Measurements from ENCODE around the gene NT5DC1.

The NT5DC1 gene

DNA sequence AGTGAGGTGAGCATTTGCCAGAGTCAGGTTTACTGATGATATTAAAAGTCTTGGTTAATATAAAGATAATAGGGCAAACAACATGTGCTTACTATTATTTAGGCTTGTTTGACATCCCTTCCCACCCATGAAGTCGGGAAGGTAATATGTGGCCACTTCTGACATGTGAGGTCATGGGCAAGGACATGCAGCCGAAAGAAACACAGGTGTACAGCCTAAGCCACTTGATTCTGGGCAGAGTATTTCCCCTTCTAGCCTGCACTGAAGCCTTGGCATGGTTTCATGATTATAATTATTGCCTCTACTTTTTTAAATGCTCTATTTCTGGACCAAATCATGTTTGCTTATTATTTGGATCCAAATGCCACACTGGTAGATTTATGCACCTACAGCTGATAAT, 100.9 kb downstream of the NT5DC1 start:
- TF ChIP-seq, protein P1, sequence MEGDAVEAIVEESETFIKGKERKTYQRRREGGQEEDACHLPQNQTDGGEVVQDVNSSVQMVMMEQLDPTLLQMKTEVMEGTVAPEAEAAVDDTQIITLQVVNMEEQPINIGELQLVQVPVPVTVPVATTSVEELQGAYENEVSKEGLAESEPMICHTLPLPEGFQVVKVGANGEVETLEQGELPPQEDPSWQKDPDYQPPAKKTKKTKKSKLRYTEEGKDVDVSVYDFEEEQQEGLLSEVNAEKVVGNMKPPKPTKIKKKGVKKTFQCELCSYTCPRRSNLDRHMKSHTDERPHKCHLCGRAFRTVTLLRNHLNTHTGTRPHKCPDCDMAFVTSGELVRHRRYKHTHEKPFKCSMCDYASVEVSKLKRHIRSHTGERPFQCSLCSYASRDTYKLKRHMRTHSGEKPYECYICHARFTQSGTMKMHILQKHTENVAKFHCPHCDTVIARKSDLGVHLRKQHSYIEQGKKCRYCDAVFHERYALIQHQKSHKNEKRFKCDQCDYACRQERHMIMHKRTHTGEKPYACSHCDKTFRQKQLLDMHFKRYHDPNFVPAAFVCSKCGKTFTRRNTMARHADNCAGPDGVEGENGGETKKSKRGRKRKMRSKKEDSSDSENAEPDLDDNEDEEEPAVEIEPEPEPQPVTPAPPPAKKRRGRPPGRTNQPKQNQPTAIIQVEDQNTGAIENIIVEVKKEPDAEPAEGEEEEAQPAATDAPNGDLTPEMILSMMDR (IDR thresholded peaks at IDR 0.05): no peak
- no peak overlapping the region for H3K27ac ChIP-seq
- no peak for DNase-seq (ENCODE audit: low spot score)

DNA sequence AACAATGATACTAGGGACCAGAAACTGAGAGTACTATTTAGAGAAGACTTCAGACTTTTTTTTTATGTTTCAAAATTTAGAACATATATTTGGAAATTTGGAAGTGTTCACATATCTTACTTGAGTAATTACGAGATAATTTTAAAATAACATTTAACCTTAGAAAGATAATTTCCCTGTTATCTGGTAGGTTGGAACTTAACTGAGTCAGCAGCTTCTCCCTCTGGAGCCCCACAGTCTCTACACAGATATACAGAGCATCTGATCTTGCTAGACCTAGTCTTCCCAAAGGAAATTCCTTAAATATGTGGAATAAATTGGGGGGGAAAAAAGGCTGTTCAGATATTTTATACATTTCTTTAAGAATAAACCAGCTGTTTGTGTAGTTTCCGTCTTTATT, 104.6 kb downstream of the NT5DC1 start:
- H3K27ac ChIP-seq: no peak overlapping the region
- H3K4me3 ChIP-seq: no peak overlapping the region
- no peak for DNase-seq (ENCODE audit: low spot score)
- TF ChIP-seq, protein P1 (IDR thresholded peaks at IDR 0.05): no peak

More for the DNA sequence above, 100.9 kb downstream of the NT5DC1 start:
- H3K4me3 ChIP-seq: no peak overlapping the region

DNA sequence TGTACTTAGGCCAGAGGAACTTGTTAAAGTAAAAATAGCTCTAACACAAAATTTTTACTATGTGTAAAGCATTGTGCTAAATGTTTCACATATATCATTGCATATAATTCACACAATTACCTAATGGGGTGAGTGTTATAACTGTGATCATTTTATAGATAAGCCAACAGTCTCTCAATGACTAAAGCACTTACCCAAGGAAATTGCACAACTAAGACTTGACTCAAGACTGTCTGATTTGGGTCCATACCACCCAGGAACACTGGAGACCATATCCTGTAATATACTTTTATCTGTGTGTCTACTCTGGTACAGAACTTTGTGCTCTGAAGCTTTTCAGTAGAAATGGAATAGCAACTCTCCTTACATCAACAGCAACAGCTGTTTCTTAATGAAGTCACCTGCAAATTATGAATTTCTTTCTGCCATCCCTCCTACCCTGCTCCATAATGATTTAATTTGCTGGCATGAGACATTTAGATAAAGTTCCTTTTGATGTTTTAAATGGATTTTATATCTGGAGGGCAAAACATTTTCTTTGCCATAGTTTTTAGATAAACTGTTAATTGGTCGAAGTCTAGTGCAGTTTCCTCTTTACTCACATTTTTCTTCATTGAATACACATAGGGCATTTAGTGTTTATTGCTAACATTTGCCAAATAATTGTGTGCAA, 105.7 kb downstream of the NT5DC1 start:
- no peak for DNase-seq (ENCODE audit: low spot score)
- TF ChIP-seq, protein P1 (IDR thresholded peaks at IDR 0.05): no peak
- H3K27ac ChIP-seq: no peak overlapping the region
- no peak overlapping the region for H3K4me3 ChIP-seq

DNA sequence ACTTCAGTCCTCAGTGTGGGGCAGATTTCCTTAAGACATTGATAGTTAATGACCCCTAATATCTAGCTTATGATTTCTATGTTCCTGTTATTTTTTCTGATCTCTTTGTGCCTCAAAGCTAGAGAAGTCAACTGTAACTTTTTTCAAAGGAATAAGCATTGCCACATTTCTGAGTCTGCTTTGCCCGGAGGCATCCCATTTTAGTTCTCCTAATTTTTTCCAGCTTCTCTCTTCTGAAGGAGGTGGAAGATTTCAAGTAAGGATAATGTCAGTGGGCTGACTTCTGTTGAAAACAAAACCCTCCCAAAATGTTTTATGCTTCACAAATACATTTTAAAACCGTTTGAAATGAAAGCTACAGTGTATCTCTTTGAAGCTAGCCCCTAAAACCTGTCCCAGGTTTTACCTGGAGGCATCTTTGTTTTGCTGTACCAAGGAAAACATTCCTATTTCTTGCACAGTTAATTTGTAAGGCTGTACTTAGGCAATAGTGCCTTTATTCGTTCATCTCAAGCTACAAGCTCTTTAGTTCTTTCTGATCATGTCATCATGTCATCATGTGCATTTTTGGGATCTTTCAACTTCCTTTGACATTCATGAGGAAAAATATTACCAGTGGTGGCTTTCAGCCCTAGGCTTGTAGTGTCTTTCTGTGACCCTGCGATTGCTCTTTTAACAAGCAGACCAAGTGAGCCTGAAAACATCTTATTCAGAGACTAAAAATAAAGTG, 107.6 kb downstream of the NT5DC1 start:
- TF ChIP-seq, protein P1 (IDR thresholded peaks at IDR 0.05): no peak

DNA sequence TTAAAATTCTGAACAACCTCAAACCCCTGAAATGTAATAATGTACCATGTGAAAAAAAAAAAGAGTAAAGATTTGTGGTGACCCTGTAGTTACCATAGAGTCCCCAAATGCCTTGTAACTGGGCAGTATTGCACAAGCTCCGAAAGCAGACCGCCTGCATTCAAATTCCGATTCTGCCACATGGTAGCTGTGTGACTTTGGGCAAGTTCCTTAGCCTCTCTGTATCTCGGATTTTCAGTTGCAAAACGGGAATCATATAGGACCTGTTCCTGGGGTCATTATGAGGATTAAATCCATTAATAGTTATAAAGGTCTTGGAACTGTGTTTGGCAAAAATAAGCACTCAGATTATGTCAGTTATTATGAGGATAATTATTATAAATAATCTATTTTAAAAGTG, 109.7 kb downstream of the NT5DC1 start:
- Histone ChIP-seq H3K4me3 (no peak overlapping the region), H3K27ac (no peak overlapping the region)
- TF ChIP-seq, protein P1 (IDR thresholded peaks at IDR 0.05): no peak
- no peak for DNase-seq (ENCODE audit: low spot score)

More for the DNA sequence above, 107.6 kb downstream of the NT5DC1 start:
- no peak for DNase-seq (ENCODE audit: low spot score)
- Histone ChIP-seq H3K27ac (no peak overlapping the region), H3K4me3 (no peak overlapping the region)

DNA sequence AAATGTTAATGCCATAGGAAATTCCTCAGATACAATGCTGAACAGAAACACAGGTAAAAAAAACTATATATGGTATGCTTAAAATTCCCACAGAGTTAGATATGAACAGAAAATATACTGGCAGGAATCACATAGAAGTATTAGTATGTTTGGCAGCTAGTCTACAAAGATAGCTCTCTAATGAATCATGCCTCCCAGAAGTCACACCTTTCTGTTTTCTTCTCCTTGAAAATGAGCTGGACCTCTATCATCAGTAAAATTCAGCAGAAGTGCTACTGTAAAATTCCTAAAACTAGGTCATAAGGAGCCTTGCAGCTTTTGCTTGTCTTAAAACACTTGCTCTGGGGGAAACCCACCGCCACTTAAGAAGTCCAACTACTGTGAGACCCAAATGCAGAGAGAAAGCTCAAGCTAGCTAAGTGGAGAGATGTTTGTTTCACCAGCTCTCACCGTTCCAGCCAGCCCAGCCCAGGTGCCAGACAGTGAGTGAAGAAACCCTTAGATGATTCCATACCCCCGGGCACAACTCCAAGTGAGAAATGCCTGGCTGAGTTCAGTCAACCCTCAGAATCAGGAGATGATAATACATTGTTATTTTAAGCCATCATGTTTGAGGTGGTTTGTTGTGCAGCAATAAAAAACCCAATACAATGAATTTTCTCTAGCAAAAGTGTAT, 110.2 kb downstream of the NT5DC1 start:
- H3K27ac ChIP-seq: no peak overlapping the region
- no peak overlapping the region for H3K4me3 ChIP-seq
- TF ChIP-seq, protein P1 (IDR thresholded peaks at IDR 0.05): no peak
- DNase-seq (ENCODE audit: low spot score): no peak

All from coronary artery (tissue), 2 donors.